Measurements from ENCODE around the gene DNAJB12. TPM values are rescaled to one million over a fixed set of nuclear protein-coding genes. Genes with fewer than 3 reads are reported as not detected.
A peak's percentile ranks its signal among the peaks of the same experiment; 100 is the strongest.

The DNAJB12 gene
- total RNA-seq, 2 donors from 2014 or later, result 24.5 to 36.8 TPM

DNA sequence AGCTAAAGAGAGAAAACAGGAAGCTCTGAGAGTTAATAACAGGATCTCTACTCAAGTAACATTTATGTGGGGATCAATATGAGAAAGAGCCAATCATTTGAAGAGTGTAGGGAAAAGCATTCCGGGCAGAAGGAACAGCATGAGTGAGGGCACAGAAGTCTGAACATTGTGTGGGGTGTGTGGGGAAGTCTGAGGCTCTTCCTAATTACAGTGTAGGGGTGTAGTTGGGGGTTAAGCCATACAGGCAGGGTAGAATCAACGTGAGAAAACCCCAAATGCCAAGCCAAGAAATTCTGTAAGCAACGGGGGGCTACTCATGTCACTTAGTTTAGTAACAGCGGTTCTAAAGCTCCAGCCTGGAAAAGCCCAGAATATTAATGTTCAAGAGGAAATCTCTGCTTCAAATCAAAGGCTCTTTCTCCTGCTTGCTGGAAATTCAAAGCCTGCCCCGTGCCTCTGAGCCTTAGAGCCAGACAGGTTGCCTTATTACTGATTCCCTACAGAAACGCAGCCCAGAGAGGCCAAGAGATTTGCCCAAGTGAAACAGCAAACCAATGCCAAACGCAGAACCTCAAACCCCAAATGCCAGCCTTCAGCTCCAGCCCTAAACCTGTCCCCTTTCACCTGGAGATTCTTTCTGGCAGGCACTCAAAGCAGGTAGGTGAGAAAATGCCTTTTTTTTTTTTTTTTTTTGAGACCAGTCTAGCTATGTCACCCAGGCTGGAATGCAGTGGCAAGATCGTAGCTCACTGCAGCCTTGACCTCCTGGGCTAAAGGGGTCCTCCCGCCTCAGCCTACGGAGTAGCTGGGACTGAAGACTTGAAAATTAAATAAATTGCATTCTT, 36.1 kb downstream of the DNAJB12 start:
- H3K27ac ChIP-seq, result peak overlapping the region; percentile 88 to 93
- H3K36me3 ChIP-seq, result no peaks in the 10 kb centered on the region
- no peaks in the 10 kb centered on the region for H3K27me3 ChIP-seq
- no peaks in the 10 kb centered on the region for H3K9me3 ChIP-seq
- peaks cover 2 to 77% of the 10 kb centered on the region in 2 donors for H3K4me1 ChIP-seq
- no peak for TF ChIP-seq CTCF (IDR thresholded peaks at IDR 0.05)
- DNase-seq (ENCODE audit: low spot score), result no peak
- peak overlapping the region in 1 of 2 donors; percentile 51 for H3K4me3 ChIP-seq

- Histone ChIP-seq H3K4me1 (peaks cover 2 to 74% of the 10 kb centered on the region in 2 donors), H3K36me3 (no peaks in the 10 kb centered on the region), H3K27ac (peak overlapping the region; percentile 83 to 93), H3K9me3 (no peaks in the 10 kb centered on the region), H3K4me3 (no peak overlapping the region), H3K27me3 (no peaks in the 10 kb centered on the region)
- DNase-seq (ENCODE audit: low spot score), result no peak
- no peak for TF ChIP-seq CTCF (IDR thresholded peaks at IDR 0.05)
Observed at GRCh38 chr10:72316748-72317435, 37.8 kb downstream of the DNAJB12 start.

DNA sequence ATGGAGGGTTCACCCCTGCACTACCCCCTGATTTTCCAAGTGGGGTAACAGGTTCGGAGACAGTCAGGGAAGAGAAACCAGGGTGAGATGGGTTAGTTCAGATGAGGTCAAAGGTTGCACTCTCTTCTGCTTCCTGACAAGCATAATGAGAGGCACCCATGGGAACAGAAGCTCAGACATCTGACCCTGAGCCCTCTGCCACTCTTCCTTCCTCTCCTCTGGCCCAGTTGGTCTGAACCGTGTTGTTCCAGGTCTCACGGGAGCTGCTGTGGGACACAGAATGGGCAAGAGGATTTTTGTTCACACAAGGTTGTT, 38.4 kb downstream of the DNAJB12 start:
- DNase-seq (ENCODE audit: low spot score), result no peak
- no peaks in the 10 kb centered on the region for H3K36me3 ChIP-seq
- H3K4me1 ChIP-seq, result peaks cover 2 to 70% of the 10 kb centered on the region in 2 donors
- peak overlapping the region; percentile 83 to 93 for H3K27ac ChIP-seq
- TF ChIP-seq CTCF (IDR thresholded peaks at IDR 0.05), result no peak
- H3K9me3 ChIP-seq, result no peaks in the 10 kb centered on the region
- H3K27me3 ChIP-seq, result no peaks in the 10 kb centered on the region
- H3K4me3 ChIP-seq, result no peak overlapping the region

- no peak overlapping the region for H3K4me3 ChIP-seq
- peak; percentile 84 for DNase-seq (ENCODE audit: low spot score)
- H3K9me3 ChIP-seq, result no peaks in the 10 kb centered on the region
- H3K4me1 ChIP-seq, result peaks cover 2 to 67% of the 10 kb centered on the region in 2 donors
- no peaks in the 10 kb centered on the region for H3K27me3 ChIP-seq
- no peaks in the 10 kb centered on the region for H3K36me3 ChIP-seq
- H3K27ac ChIP-seq, result peak overlapping the region; percentile 83 to 93
- no peak for TF ChIP-seq CTCF (IDR thresholded peaks at IDR 0.05)
Observed at GRCh38 chr10:72315611-72316385, 38.9 kb downstream of the DNAJB12 start.

DNA sequence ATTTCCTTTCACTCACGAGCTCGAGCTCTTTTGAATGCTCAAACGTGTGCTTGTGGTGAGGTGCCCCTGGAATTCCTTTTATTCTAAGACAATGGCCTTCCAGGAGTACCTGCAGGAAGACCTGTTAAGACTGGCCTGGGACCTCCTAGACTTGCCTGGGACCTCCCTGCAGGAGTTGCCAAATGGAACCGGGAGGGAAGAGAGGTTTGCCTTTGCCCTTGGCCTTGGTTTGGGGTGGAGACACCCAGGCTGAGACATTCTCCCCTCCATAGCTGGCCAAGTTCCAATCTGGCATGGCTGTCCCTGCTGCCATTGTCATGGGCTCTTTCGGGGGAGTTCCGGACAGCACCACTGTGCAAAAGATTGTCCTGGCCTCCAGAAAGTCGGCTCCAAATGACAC, 39.7 kb downstream of the DNAJB12 start:
- peak overlapping the region; percentile 83 to 93 for H3K27ac ChIP-seq
- no peaks in the 10 kb centered on the region for H3K9me3 ChIP-seq
- H3K27me3 ChIP-seq, result no peaks in the 10 kb centered on the region
- H3K4me3 ChIP-seq, result no peak overlapping the region
- H3K36me3 ChIP-seq, result no peaks in the 10 kb centered on the region
- H3K4me1 ChIP-seq, result peaks cover 2 to 67% of the 10 kb centered on the region in 2 donors
- no peak for DNase-seq (ENCODE audit: low spot score)
- TF ChIP-seq CTCF (IDR thresholded peaks at IDR 0.05), result no peak
